GOT3 (cell line): Measurements from ENCODE around the gene NR6A1.
"Not testable (repeated sequence)": the region's sequence is repeated elsewhere in the genome, so short reads cannot be mapped to it uniquely, and the experiment has no call there.

Source experiments
- DNase-seq: peaks from one replicate; lab custom pipeline; 2025; ENCODE audit warnings: mixed read lengths; lab: John Stamatoyannopoulos, UW

The NR6A1 gene

DNA sequence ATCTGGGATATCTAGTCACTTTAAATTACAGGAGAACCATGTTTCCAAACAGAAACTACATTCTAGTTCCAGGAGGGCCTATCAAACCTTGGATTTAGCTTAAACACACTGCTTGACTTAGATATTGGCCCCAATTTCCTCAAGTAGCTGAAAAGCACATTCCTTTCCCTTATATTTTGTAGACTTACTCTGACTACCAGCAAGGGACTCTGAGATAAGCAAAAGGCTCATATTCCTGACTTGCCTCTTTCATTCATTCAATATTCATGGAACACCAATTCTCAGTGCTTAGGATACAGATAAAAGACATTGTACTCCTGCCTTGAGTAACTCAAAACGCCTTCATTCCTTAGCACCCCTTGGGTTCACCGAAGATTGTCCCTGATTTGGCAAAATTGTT lies 11.8 kb downstream of the NR6A1 start:
- no peak for DNase-seq

DNA sequence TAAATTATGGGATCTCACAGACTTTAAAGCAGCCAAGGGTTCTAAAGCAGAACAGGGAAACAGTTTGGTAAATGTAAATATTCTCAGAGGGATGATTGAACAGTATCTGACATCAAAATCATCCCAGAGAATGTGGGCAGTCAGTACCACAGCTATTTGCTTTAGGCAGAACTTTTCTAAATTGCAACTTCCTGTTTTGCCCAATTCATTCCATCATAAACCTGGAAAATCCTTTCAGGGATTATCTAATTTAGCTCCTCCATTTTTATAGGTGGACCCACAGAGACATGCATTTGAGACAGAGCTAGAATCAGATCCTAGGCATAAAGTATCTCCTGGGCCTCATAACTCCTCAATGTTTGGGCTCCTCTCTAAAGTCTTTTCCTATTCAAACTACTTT lies 12.4 kb downstream of the NR6A1 start:
- no peak for DNase-seq

DNA sequence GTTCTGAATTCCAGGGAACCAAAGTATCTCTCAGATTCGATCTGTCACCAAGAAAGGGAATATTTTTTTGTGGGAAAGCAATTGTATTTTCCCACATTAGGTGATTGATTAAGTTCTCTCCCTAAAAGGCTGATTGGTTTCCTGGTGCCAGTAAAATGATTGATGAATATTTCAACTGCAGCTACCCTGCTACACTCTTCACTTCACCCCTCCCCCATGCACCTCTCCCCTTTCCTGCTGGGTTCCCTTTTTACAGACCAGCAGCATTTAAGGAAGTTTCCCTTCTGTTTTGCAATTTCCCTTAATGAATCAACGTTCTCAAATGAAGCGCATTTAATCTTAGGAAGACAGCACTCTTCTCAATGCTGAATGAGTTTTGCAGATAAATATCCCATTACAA lies 13.1 kb downstream of the NR6A1 start:
- no peak for DNase-seq

DNA sequence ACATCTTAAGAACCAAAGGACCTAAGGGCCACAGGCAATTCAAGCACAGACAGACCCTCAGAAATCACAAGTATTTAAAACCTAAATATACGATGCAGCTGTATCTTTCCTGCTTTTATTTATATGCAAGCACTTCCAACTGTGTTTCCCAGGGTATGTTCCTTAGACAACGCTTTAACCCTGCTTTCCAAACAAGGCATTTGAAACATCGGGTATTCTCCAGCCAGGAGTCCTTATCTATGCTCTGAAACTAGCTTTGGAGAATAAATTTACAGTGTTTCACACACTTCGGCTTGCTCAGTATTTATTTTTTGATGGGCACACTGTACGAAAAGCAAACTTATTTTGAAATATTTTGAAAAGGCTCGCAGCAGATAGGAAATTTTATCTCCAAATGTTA lies 13.5 kb downstream of the NR6A1 start:
- no peak for DNase-seq

DNA sequence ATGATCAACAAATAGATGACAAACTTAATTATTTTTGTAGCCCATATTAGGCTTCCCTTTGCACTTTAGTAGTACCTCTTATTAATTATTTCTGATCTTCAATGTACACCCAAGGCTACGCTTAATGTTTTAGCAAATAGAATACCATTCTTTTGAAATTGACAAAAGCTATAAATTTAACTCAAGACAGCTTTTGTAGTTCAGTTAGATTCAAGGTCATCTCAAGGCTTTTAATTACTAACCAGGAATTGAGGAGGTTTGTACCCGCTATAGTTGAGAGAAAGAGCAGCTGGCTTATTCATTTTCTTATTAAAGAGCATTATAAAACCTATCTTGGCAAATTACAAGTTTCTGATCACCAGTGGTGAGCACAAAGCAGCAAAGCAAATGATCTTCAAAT lies 15.1 kb downstream of the NR6A1 start:
- DNase-seq: no peak

DNA sequence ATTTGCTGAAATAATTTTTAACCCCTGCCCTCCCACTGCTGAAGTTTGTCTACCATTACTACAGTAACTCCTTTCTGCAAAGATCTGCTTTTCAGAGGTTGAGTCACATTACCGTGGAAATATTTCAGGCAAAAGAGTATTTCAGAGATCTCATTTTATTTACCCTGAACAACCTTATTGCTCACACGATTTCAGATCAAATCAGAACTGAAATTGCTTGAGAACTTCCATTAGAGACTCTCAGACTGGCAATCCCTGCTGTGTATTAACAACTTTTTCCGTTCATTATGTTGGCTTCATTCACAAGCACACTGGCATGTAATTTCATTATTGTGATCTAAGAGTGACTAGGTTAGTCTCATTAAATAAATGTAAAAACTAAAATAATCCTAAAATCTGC lies 16.1 kb downstream of the NR6A1 start:
- DNase-seq: no peak

DNA sequence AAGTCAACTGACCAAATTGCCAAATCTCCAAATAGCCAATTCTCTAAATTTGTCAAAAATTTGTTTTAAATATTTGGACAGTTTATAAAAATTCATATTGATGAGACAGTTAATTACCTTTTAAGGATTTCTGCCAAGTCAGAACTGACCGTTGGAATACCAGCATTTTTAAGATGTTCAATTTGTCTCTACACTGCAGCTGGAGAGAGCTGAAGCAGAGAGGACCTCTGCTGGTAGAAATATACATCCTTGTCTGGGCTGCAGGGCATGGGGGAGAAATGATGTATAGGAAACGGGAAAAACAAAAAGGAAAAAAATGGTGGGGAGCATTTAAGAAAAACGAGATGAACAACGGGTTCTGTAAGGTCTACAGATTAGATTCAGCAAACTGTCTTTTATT lies 16.8 kb downstream of the NR6A1 start:
- DNase-seq: no peak

- DNase-seq: no peak
Measured at GRCh38 chr9:124752967-124753366, 18.1 kb downstream of the NR6A1 start.

DNA sequence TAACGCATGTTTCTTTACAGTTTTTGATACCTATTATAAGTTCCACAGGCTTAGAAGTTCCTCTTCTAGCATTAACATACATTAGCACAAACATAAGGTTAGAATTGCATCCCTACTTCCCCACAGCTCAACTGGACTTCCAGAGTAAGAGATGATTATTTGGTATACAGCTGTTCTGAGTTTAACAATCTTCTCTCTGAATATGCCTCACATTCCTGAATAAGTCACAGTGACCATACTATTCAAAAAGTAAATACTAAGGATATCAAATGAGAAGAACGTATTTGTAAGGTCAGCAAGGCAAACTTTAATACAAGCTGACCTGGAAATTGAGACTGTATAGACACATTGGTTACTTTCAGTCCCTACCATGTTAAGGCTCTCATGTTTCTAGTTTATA lies 21.3 kb downstream of the NR6A1 start:
- no peak for DNase-seq

DNA sequence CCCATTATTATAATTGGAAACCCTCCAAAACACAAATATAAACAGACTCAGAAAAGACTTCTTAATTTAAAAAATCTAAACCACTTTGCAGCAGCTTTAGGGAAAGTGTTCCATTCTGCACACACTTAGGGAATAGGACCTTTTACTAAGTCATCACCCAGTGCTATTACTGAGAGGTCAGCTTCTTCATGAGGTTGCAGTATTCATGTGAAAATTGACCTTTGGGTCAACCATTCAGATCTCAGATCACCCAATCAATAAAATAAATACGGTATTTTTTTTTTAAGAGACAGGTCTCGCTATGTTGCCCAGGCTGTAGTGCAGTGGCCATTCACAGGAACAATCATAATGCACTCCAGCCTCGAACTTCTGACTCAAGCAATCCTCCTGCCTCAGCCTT lies 21.8 kb downstream of the NR6A1 start:
- no peak for DNase-seq

GRCh38 chr9:124747065-124747464 lies 24.0 kb downstream of the NR6A1 start:
- DNase-seq: no peak

- DNase-seq: no peak
Measured at GRCh38 chr9:124743686-124744348, 27.3 kb downstream of the NR6A1 start.

- DNase-seq: no peak
Measured at GRCh38 chr9:124742940-124743339, 28.2 kb downstream of the NR6A1 start.

DNA sequence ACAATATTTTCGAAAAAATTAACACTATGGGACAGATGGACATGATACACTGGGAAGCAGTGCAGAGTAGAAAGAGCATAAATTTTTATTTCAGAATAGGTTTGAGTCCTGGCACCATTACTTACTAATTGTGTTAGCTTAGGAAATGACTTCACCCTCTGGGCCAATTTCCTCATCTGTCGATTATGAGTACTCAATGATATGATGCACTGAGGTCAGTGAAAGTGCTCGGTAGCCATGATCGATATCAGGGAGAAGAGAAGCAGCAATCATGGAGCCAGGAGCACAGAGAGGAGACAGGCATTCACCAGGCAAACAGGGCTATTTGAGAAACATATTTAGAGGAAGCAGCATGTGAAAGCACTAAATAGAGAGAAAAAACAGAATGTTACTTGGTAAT lies 29.4 kb downstream of the NR6A1 start:
- no peak for DNase-seq

GRCh38 chr9:124741149-124741548 lies 30.0 kb downstream of the NR6A1 start:
- no peak for DNase-seq

DNA sequence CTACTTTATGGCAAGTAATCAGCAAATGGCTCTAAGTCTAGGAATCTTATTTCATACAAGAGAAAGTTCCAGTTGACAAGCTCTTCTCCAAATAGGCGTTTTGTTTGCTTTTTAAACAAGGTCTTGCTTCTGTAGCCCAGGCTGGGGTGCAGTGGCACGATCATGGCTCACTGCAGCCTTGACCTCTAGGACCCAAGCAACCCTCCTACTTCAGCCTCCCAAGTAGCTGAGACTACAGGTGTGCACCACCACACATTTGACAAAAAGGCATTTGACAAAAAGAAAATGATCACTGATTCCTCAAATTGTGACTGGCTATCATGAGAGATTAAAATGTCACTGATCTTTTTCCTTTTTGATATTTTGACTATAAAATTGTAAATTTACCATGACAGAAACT lies 31.8 kb downstream of the NR6A1 start:
- DNase-seq: no peak

- not testable (repeated sequence) for DNase-seq
Measured at GRCh38 chr9:124738075-124738474, 33.0 kb downstream of the NR6A1 start.

GRCh38 chr9:124735121-124735520 lies 36.0 kb downstream of the NR6A1 start:
- no peak for DNase-seq

- DNase-seq: not testable (repeated sequence)
Measured at GRCh38 chr9:124734741-124735083, 36.4 kb downstream of the NR6A1 start.

- DNase-seq: no peak
Measured at GRCh38 chr9:124733964-124734740, 37.0 kb downstream of the NR6A1 start.

GRCh38 chr9:124730772-124731171 lies 40.3 kb downstream of the NR6A1 start:
- DNase-seq: no peak

DNA sequence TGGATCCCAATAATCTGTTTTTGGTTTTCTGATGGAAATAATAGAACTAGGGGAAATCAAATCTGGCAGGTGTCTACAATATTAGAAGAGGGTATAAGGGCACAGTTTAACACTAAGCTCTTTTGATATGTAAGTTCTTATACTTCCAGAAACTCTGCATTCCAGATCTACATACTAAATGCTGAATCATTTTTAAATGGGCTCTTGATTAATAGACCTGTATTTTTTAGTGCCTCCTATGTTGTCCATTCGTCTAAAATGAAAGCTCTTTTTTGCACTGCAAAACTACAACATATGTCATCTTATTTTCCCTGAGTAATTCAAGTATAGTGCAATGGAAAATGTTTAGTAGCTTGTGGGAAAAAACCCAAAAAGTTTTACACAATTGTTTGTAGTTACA lies 44.2 kb downstream of the NR6A1 start:
- no peak for DNase-seq

GRCh38 chr9:124725068-124725452 lies 46.1 kb downstream of the NR6A1 start:
- DNase-seq: no peak
